Measurements from ENCODE around the gene SNX21.
A peak's percentile ranks its signal among the peaks of the same experiment; 100 is the strongest.

SNX21 gene

GRCh38 chr20:45857882-45858216, 24.2 kb downstream of the SNX21 start:
- Histone ChIP-seq H3K9me3 (ENCODE audit: severe bottlenecking) (no peaks in the 10 kb centered on the region), H3K4me3 (ENCODE audit: low read depth, low read length) (peak overlapping the region; percentile 76), H3K27me3 (ENCODE audit: insufficient read depth, low read depth, severe bottlenecking) (no peaks in the 10 kb centered on the region), H3K27ac (peak overlapping the region; percentile 64), H3K36me3 (no peaks in the 10 kb centered on the region)
- DNase-seq = no peak
- TF ChIP-seq CTCF (IDR thresholded peaks at IDR 0.05; ENCODE audit: low read depth, low read length) = no peak

- Histone ChIP-seq H3K9me3 (ENCODE audit: severe bottlenecking) (no peaks in the 10 kb centered on the region), H3K4me3 (ENCODE audit: low read depth, low read length) (no peak overlapping the region), H3K36me3 (no peaks in the 10 kb centered on the region), H3K27me3 (ENCODE audit: insufficient read depth, low read depth, severe bottlenecking) (no peaks in the 10 kb centered on the region), H3K27ac (no peak overlapping the region)
- no peak for DNase-seq
- TF ChIP-seq CTCF (IDR thresholded peaks at IDR 0.05; ENCODE audit: low read depth, low read length) = no peak
These were observed 26.3 kb downstream of the SNX21 start for GRCh38 chr20:45859916-45860315.

GRCh38 chr20:45860560-45861220, 27.1 kb downstream of the SNX21 start:
- Histone ChIP-seq H3K27me3 (ENCODE audit: insufficient read depth, low read depth, severe bottlenecking) (no peaks in the 10 kb centered on the region), H3K27ac (no peak overlapping the region)
- no peak for DNase-seq

GRCh38 chr20:45861221-45862075, 27.8 kb downstream of the SNX21 start:
- no peak for TF ChIP-seq CTCF (IDR thresholded peaks at IDR 0.05; ENCODE audit: low read depth, low read length)
- no peak overlapping the region for H3K27ac ChIP-seq
- H3K9me3 ChIP-seq (ENCODE audit: severe bottlenecking) = no peaks in the 10 kb centered on the region
- DNase-seq = no peak
- H3K36me3 ChIP-seq = no peaks in the 10 kb centered on the region
- H3K4me3 ChIP-seq (ENCODE audit: low read depth, low read length) = no peak overlapping the region
- no peaks in the 10 kb centered on the region for H3K27me3 ChIP-seq (ENCODE audit: insufficient read depth, low read depth, severe bottlenecking)

More at GRCh38 chr20:45860560-45861220, 27.1 kb downstream of the SNX21 start:
- Histone ChIP-seq H3K4me3 (ENCODE audit: low read depth, low read length) (no peak overlapping the region), H3K9me3 (ENCODE audit: severe bottlenecking) (no peaks in the 10 kb centered on the region), H3K36me3 (no peaks in the 10 kb centered on the region)
- TF ChIP-seq CTCF (IDR thresholded peaks at IDR 0.05; ENCODE audit: low read depth, low read length) = no peak

- H3K9me3 ChIP-seq (ENCODE audit: severe bottlenecking) = no peaks in the 10 kb centered on the region
- no peak overlapping the region for H3K4me3 ChIP-seq (ENCODE audit: low read depth, low read length)
- no peak for TF ChIP-seq CTCF (IDR thresholded peaks at IDR 0.05; ENCODE audit: low read depth, low read length)
- H3K27ac ChIP-seq = no peak overlapping the region
- H3K36me3 ChIP-seq = no peaks in the 10 kb centered on the region
- no peaks in the 10 kb centered on the region for H3K27me3 ChIP-seq (ENCODE audit: insufficient read depth, low read depth, severe bottlenecking)
- no peak for DNase-seq
These were observed 30.2 kb downstream of the SNX21 start for GRCh38 chr20:45863543-45864470.
